BLaER1 (cell line): Measurements from ENCODE around the gene TRIM25.

Experiments used
- H3K27ac ChIP-seq: shearing (Covaris generic); formaldehyde crosslinking; 2 replicates; pipeline ENCODE4 v1.8.1; 2022
- H3K27me3 ChIP-seq: shearing (Covaris generic); formaldehyde crosslinking; 2 replicates; pipeline ENCODE4 v1.8.1; 2022
- H3K36me3 ChIP-seq: shearing (Covaris generic); formaldehyde crosslinking; 2 replicates; pipeline ENCODE4 v1.8.1; 2022
- H3K4me1 ChIP-seq: shearing (Covaris generic); formaldehyde crosslinking; 2 replicates; pipeline ENCODE4 v1.8.1; 2022
- H3K4me2 ChIP-seq: shearing (Covaris generic); formaldehyde crosslinking; 2 replicates; pipeline ENCODE4 v1.8.1; 2022
- H3K4me3 ChIP-seq: shearing (Covaris generic); formaldehyde crosslinking; 2 replicates; pipeline ENCODE4 v1.8.1; 2022
- H3K9ac ChIP-seq: shearing (Covaris generic); formaldehyde crosslinking; 2 replicates; pipeline ENCODE4 v1.8.1; 2022
- H3K9me3 ChIP-seq: shearing (Covaris generic); formaldehyde crosslinking; 2 replicates; pipeline ENCODE4 v1.8.1; 2022
- H4K20me1 ChIP-seq: shearing (Covaris generic); formaldehyde crosslinking; 2 replicates; pipeline ENCODE4 v1.8.1; 2022
- Cebpa-rat ChIP-seq: shearing (Covaris generic); IDR thresholded peaks from 2 replicates; pipeline ENCODE4 v1.8.1; 2022

Gene TRIM25

GRCh38 chr17:56928586-56928985 is 14.7 kb upstream of the TRIM25 start:
- H3K27ac ChIP-seq, result no peak overlapping the region
- TF ChIP-seq Cebpa-rat, result no peak
- H3K4me1 ChIP-seq, result no peaks in the 10 kb centered on the region
- no peak overlapping the region for H3K4me2 ChIP-seq
- H3K4me3 ChIP-seq, result no peak overlapping the region
- no peak overlapping the region for H3K9ac ChIP-seq
- peaks cover 79% of the 10 kb centered on the region for H3K9me3 ChIP-seq
- no peaks in the 10 kb centered on the region for H3K27me3 ChIP-seq
- no peaks in the 10 kb centered on the region for H4K20me1 ChIP-seq
- H3K36me3 ChIP-seq, result peaks cover 18% of the 10 kb centered on the region

GRCh38 chr17:56926704-56927103 is 12.9 kb upstream of the TRIM25 start:
- Histone ChIP-seq H3K27ac (no peak overlapping the region), H3K36me3 (no peaks in the 10 kb centered on the region), H3K4me3 (no peak overlapping the region), H3K27me3 (no peaks in the 10 kb centered on the region), H3K4me1 (no peaks in the 10 kb centered on the region), H3K4me2 (no peak overlapping the region), H3K9me3 (peaks cover 68% of the 10 kb centered on the region), H4K20me1 (no peaks in the 10 kb centered on the region), H3K9ac (no peak overlapping the region)
- no peak for TF ChIP-seq Cebpa-rat

- H4K20me1 ChIP-seq, result no peaks in the 10 kb centered on the region
- H3K27me3 ChIP-seq, result no peaks in the 10 kb centered on the region
- no peak overlapping the region for H3K27ac ChIP-seq
- no peaks in the 10 kb centered on the region for H3K4me1 ChIP-seq
- no peak overlapping the region for H3K4me2 ChIP-seq
- no peaks in the 10 kb centered on the region for H3K36me3 ChIP-seq
- no peak for TF ChIP-seq Cebpa-rat
- H3K9ac ChIP-seq, result no peak overlapping the region
- no peak overlapping the region for H3K4me3 ChIP-seq
- peaks cover 64% of the 10 kb centered on the region for H3K9me3 ChIP-seq
Observed at GRCh38 chr17:56926270-56926669, 12.4 kb upstream of the TRIM25 start.

- peaks cover 52% of the 10 kb centered on the region for H3K9me3 ChIP-seq
Observed at GRCh38 chr17:56925088-56925487, 11.2 kb upstream of the TRIM25 start.

GRCh38 chr17:56919717-56920116 is 5.9 kb upstream of the TRIM25 start:
- Histone ChIP-seq H3K4me3 (no peak overlapping the region), H3K4me2 (no peak overlapping the region), H3K27me3 (no peaks in the 10 kb centered on the region), H4K20me1 (no peaks in the 10 kb centered on the region), H3K27ac (no peak overlapping the region), H3K36me3 (no peaks in the 10 kb centered on the region), H3K4me1 (peaks cover 19% of the 10 kb centered on the region), H3K9me3 (peaks cover 38% of the 10 kb centered on the region), H3K9ac (no peak overlapping the region)
- no peak for TF ChIP-seq Cebpa-rat

More at GRCh38 chr17:56925088-56925487, 11.2 kb upstream of the TRIM25 start:
- no peaks in the 10 kb centered on the region for H3K27me3 ChIP-seq
- no peak overlapping the region for H3K4me3 ChIP-seq
- no peak for TF ChIP-seq Cebpa-rat
- no peaks in the 10 kb centered on the region for H4K20me1 ChIP-seq
- H3K4me2 ChIP-seq, result no peak overlapping the region
- H3K9ac ChIP-seq, result no peak overlapping the region
- H3K36me3 ChIP-seq, result no peaks in the 10 kb centered on the region
- H3K27ac ChIP-seq, result no peak overlapping the region
- no peaks in the 10 kb centered on the region for H3K4me1 ChIP-seq

GRCh38 chr17:56918916-56919315 is 5.1 kb upstream of the TRIM25 start:
- Histone ChIP-seq H3K9ac (no peak overlapping the region), H3K27me3 (no peaks in the 10 kb centered on the region), H3K4me2 (no peak overlapping the region), H4K20me1 (no peaks in the 10 kb centered on the region), H3K4me1 (peaks cover 20% of the 10 kb centered on the region), H3K4me3 (no peak overlapping the region), H3K27ac (no peak overlapping the region), H3K9me3 (peaks cover 30% of the 10 kb centered on the region), H3K36me3 (no peaks in the 10 kb centered on the region)
- TF ChIP-seq Cebpa-rat, result no peak

DNA sequence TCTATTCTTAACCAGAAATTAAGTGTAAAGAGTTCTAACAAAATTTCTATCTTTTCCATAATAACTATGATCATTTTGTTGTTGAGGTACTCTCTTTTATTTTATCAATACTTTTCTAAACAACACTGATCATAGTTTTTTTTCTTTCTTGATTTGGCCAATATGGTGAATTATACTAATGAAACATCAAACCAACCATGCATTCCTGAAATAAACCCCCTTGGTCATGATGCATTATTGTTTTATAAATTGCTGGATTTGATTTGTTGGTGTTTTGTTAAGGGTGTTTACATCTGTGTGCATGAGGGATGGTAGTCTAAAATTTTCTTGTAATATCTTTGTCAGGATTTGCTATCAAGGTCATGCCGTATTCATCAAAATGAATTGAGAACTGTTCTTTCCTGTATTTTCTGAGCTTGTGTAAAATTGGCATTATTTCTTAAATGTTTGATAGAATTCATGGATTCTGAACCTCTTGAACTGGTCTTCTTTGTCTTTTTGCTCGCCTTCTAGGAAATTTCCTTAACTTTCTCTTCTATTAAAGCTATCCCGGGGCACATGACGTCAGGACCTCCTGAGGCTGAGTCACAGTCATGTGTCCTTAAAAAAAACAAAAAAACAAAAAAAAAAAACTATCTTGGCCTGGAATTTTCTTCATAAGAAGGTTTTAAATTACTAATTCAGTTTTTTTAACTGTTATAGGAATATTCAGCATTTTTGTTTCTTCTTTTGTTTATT is 3.9 kb upstream of the TRIM25 start:
- Histone ChIP-seq H4K20me1 (peaks cover 7% of the 10 kb centered on the region), H3K36me3 (no peaks in the 10 kb centered on the region), H3K9me3 (peaks cover 20% of the 10 kb centered on the region), H3K9ac (no peak overlapping the region), H3K27ac (no peak overlapping the region), H3K4me3 (no peak overlapping the region), H3K4me1 (peaks cover 20% of the 10 kb centered on the region), H3K4me2 (no peak overlapping the region), H3K27me3 (no peaks in the 10 kb centered on the region)
- TF ChIP-seq Cebpa-rat, result no peak

DNA sequence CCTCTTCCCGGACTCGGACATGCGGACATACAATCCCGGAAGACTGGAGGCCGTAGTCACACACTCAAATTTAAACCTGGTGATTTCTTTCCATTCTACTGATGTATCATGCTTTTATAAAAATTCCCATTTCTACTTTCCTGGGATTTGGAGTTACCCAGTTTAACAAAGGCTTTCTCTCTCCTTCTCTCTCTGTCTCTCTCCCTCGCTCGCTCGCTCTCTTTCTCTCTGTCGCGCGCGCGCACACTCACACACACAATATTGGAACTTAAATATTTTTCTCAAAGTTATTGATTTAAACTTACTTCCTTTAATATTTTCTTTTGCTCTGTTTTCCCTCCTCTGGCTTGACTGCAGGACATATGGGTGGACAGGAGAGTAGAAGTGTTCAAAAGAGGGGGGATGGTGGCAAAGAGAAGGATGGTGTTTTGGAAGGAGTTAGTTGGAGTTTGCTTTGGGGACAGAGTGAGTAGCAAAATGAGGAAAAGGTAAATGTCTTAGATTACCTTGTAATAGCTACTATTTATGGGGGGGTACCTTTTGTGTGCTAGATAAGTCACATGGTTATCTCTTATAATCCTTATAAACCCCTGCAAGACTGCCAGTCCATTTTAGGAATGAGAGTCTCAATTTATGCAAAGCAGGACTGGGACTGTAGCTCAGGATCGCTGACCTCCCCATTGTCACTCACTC is 878 bp upstream of the TRIM25 start:
- H4K20me1 ChIP-seq, result peaks cover 37% of the 10 kb centered on the region
- H3K4me1 ChIP-seq, result peaks cover 47% of the 10 kb centered on the region
- peaks cover 15% of the 10 kb centered on the region; the same call in 1 of the 2 replicates for H3K36me3 ChIP-seq
- H3K27me3 ChIP-seq, result no peaks in the 10 kb centered on the region
- peak overlapping the region; percentile 89 for H3K27ac ChIP-seq
- H3K4me3 ChIP-seq, result peak overlapping the region; percentile 78
- peak overlapping the region; percentile 90 for H3K9ac ChIP-seq
- no peak for TF ChIP-seq Cebpa-rat
- peak overlapping the region; percentile 91 for H3K4me2 ChIP-seq
- peaks cover 20% of the 10 kb centered on the region for H3K9me3 ChIP-seq

- Histone ChIP-seq H4K20me1 (peaks cover 50% of the 10 kb centered on the region), H3K4me1 (peaks cover 60% of the 10 kb centered on the region), H3K4me3 (peak overlapping the region; percentile 78), H3K9me3 (peaks cover 16% of the 10 kb centered on the region), H3K4me2 (peak overlapping the region; percentile 91), H3K27me3 (no peaks in the 10 kb centered on the region), H3K36me3 (peaks cover 28% of the 10 kb centered on the region), H3K9ac (peak overlapping the region; percentile 90), H3K27ac (peak overlapping the region; percentile 89)
- no peak for TF ChIP-seq Cebpa-rat
Observed at GRCh38 chr17:56913353-56913866, 439 bp downstream of the TRIM25 start.

- Histone ChIP-seq H3K4me3 (peak overlapping the region; percentile 78), H3K4me1 (peaks cover 65% of the 10 kb centered on the region), H3K36me3 (peaks cover 32% of the 10 kb centered on the region), H4K20me1 (peaks cover 54% of the 10 kb centered on the region), H3K9ac (peak overlapping the region; percentile 90), H3K27me3 (no peaks in the 10 kb centered on the region), H3K9me3 (peaks cover 14% of the 10 kb centered on the region), H3K4me2 (peak overlapping the region; percentile 91), H3K27ac (peak overlapping the region; percentile 89)
- no peak for TF ChIP-seq Cebpa-rat
Observed at GRCh38 chr17:56913000-56913311, 893 bp downstream of the TRIM25 start.
